Lower lobe of right lung (tissue), 2 donors: ENCODE results near the gene SPATA21. TPM values are rescaled to one million over a fixed set of nuclear protein-coding genes. Genes with fewer than 3 reads are reported as not detected.

ENCODE experiments used
- ATAC-seq, 2 donors: fragments of 200-7000 bp; cut with Tn5 transposase; one replicate each; pipeline ENCODE4 v1.9.1; 2020 to 2022; ENCODE audit warnings: mild to moderate bottlenecking in 2 of 2, moderate library complexity in 2 of 2
- DNase-seq: peaks from one replicate; pipeline ENCODE4 v3.0.0-alpha.2; 2020
- H3K27ac ChIP-seq: fragments of 200-600 bp; one replicate; pipeline ENCODE4 v1.8.0; 2022
- H3K27me3 ChIP-seq: fragments of 200-600 bp; one replicate; pipeline ENCODE4 v1.8.0; 2022; ENCODE audit warnings: low read depth
- H3K36me3 ChIP-seq: fragments of 200-600 bp; one replicate; pipeline ENCODE4 v1.8.0; 2022; ENCODE audit warnings: mild to moderate bottlenecking
- H3K4me1 ChIP-seq: fragments of 200-600 bp; one replicate; pipeline ENCODE4 v1.8.0; 2022
- H3K4me3 ChIP-seq: fragments of 200-600 bp; one replicate; pipeline ENCODE4 v1.8.0; 2022; ENCODE audit warnings: mild to moderate bottlenecking
- H3K9me3 ChIP-seq: fragments of 200-600 bp; one replicate; pipeline ENCODE4 v1.8.0; 2022
- CTCF ChIP-seq: fragments of 200-600 bp; IDR thresholded peaks from one replicate; pipeline ENCODE4 v1.8.0; 2022; ENCODE audit warnings: antibody characterized with exemption, mild to moderate bottlenecking
- intact Hi-C: fragments of 100-400 bp; cut with DNase I; formaldehyde crosslinking; loops from one replicate; pipeline ENCODE4 v1.11.0; 2022
- total RNA-seq: library from RNA; stranded (reverse); fragmentation: NEBNext Ultra II Directional; extraction: Animal tissue kit (Norgen Biotek cat#: 25700); gene quantifications from one replicate; pipeline ENCODE4 v1.2.1, GENCODE V29; 2021
- donor health status: DM: no; HTN: yes; CAD: no; lungs with severe emphysema.

SPATA21 gene
- total RNA-seq, 1 donor from 2014 or later = not detected

GRCh38 chr1:16410803-16411202 is 26.4 kb downstream of the SPATA21 start:
- no peaks in the 10 kb centered on the region for H3K27me3 ChIP-seq
- no peaks in the 10 kb centered on the region for H3K9me3 ChIP-seq
- H3K4me1 ChIP-seq = no peaks in the 10 kb centered on the region
- H3K4me3 ChIP-seq = no peak overlapping the region
- no peaks in the 10 kb centered on the region for H3K36me3 ChIP-seq
- DNase-seq (no peak), ATAC-seq (no peak)
- no peak for TF ChIP-seq CTCF
- H3K27ac ChIP-seq = no peak overlapping the region
- intact Hi-C loops = no loop called here

GRCh38 chr1:16409536-16410152 is 27.6 kb downstream of the SPATA21 start:
- no peaks in the 10 kb centered on the region for H3K36me3 ChIP-seq
- TF ChIP-seq CTCF = no peak
- no peak overlapping the region for H3K27ac ChIP-seq
- H3K4me3 ChIP-seq = no peak overlapping the region
- intact Hi-C loops = no loop called here
- DNase-seq (no peak), ATAC-seq (peak; percentile 18 to 29)
- H3K4me1 ChIP-seq = no peaks in the 10 kb centered on the region
- no peaks in the 10 kb centered on the region for H3K9me3 ChIP-seq
- H3K27me3 ChIP-seq = no peaks in the 10 kb centered on the region

- ATAC-seq = no peak
- TF ChIP-seq CTCF = no peak
- no peaks in the 10 kb centered on the region for H3K4me1 ChIP-seq
- H3K9me3 ChIP-seq = no peaks in the 10 kb centered on the region
- no peak for DNase-seq
- no peaks in the 10 kb centered on the region for H3K36me3 ChIP-seq
- no peaks in the 10 kb centered on the region for H3K27me3 ChIP-seq
- no peak overlapping the region for H3K4me3 ChIP-seq
- H3K27ac ChIP-seq = no peak overlapping the region
- intact Hi-C loops = no loop called here
Measured at GRCh38 chr1:16406868-16407267, 30.4 kb downstream of the SPATA21 start.

GRCh38 chr1:16405441-16405840 is 31.8 kb downstream of the SPATA21 start:
- no peak for TF ChIP-seq CTCF
- no peak for DNase-seq
- intact Hi-C loops = no loop called here
- no peak overlapping the region for H3K27ac ChIP-seq
- no peak overlapping the region for H3K4me3 ChIP-seq
- H3K27me3 ChIP-seq = no peaks in the 10 kb centered on the region
- H3K9me3 ChIP-seq = no peaks in the 10 kb centered on the region
- no peak for ATAC-seq
- no peaks in the 10 kb centered on the region for H3K4me1 ChIP-seq
- no peaks in the 10 kb centered on the region for H3K36me3 ChIP-seq

GRCh38 chr1:16402742-16403141 is 34.5 kb downstream of the SPATA21 start:
- Histone ChIP-seq H3K9me3 (no peaks in the 10 kb centered on the region), H3K4me1 (no peaks in the 10 kb centered on the region), H3K27me3 (no peaks in the 10 kb centered on the region), H3K36me3 (peaks cover 22% of the 10 kb centered on the region), H3K4me3 (no peak overlapping the region), H3K27ac (no peak overlapping the region)
- ATAC-seq (no peak), DNase-seq (no peak)
- intact Hi-C loops = no loop called here
- no peak for TF ChIP-seq CTCF
